KMS-11 (cell line): ENCODE results near the gene ZNF580.

Experiments
- H2AFZ ChIP-seq: fragments of 200-600 bp; sonication (generic); 2 replicates; pipeline ENCODE4 v1.6.1; 2016; ENCODE audit warnings: antibody characterized with exemption, mixed run types, low read depth
- H3K27ac ChIP-seq: fragments of 200-600 bp; sonication (generic); 2 replicates; pipeline ENCODE4 v1.6.1; 2016; ENCODE audit warnings: mild to moderate bottlenecking, mixed run types
- H3K27me3 ChIP-seq: fragments of 200-600 bp; sonication (generic); 2 replicates; pipeline ENCODE4 v1.6.1; 2017; ENCODE audit warnings: mild to moderate bottlenecking, low read depth, mixed run types, moderate library complexity; ENCODE audit not compliant: insufficient read depth
- H3K36me3 ChIP-seq: fragments of 200-600 bp; sonication (generic); 2 replicates; pipeline ENCODE4 v1.6.1; 2017; ENCODE audit warnings: mild to moderate bottlenecking, mixed run types; ENCODE audit not compliant: insufficient read depth
- H3K4me1 ChIP-seq: fragments of 200-600 bp; sonication (generic); 2 replicates; pipeline ENCODE4 v1.6.1; 2016; ENCODE audit warnings: mild to moderate bottlenecking, low read depth, mixed run types; ENCODE audit not compliant: poor library complexity, severe bottlenecking
- H3K4me2 ChIP-seq: fragments of 200-600 bp; sonication (generic); 2 replicates; pipeline ENCODE4 v1.7.0; 2016; ENCODE audit warnings: mild to moderate bottlenecking, mixed run types
- H3K4me3 ChIP-seq: fragments of 200-600 bp; sonication (generic); IDR thresholded peaks from 2 replicates; pipeline ENCODE4 v1.6.1; 2017; ENCODE audit warnings: low read depth, low read length, mixed read lengths; ENCODE audit not compliant: insufficient read depth
- H3K79me2 ChIP-seq: fragments of 200-600 bp; sonication (generic); 2 replicates; pipeline ENCODE4 v1.6.1; 2016; ENCODE audit warnings: low read depth, mixed run types; ENCODE audit not compliant: insufficient read depth
- H3K9ac ChIP-seq: fragments of 200-600 bp; sonication (generic); 2 replicates; pipeline ENCODE4 v1.6.1; 2016; ENCODE audit warnings: mild to moderate bottlenecking, mixed run types
- H4K20me1 ChIP-seq: fragments of 200-600 bp; sonication (generic); 2 replicates; pipeline ENCODE4 v1.6.1; 2016; ENCODE audit warnings: mild to moderate bottlenecking, mixed run types; ENCODE audit not compliant: insufficient read depth
- CTCF ChIP-seq: fragments of 200-600 bp; sonication (generic); conservative IDR thresholded peaks from 2 replicates; pipeline ENCODE4 v1.6.1; 2017; ENCODE audit warnings: low read depth, mild to moderate bottlenecking, antibody characterized with exemption, low read length, moderate library complexity, mixed read lengths

The ZNF580 gene

GRCh38 chr19:55613930-55614710 is 26.7 kb upstream of the ZNF580 start:
- H4K20me1 ChIP-seq = no peaks in the 10 kb centered on the region
- no peak overlapping the region for H3K9ac ChIP-seq
- H3K4me3 ChIP-seq = no peak overlapping the region
- no peak overlapping the region for H3K4me2 ChIP-seq
- no peaks in the 10 kb centered on the region for H3K79me2 ChIP-seq
- no peak for TF ChIP-seq CTCF
- H3K27me3 ChIP-seq = no peaks in the 10 kb centered on the region
- no peak overlapping the region for H2AFZ ChIP-seq
- H3K27ac ChIP-seq = no peak overlapping the region
- H3K4me1 ChIP-seq = peaks cover 14% of the 10 kb centered on the region
- no peaks in the 10 kb centered on the region for H3K36me3 ChIP-seq

GRCh38 chr19:55614711-55615542 is 25.9 kb upstream of the ZNF580 start:
- Histone ChIP-seq H3K4me3 (no peak overlapping the region), H3K4me1 (peaks cover 14% of the 10 kb centered on the region), H3K79me2 (no peaks in the 10 kb centered on the region), H3K4me2 (no peak overlapping the region), H3K36me3 (no peaks in the 10 kb centered on the region), H4K20me1 (no peaks in the 10 kb centered on the region), H3K27ac (no peak overlapping the region), H2AFZ (no peak overlapping the region), H3K9ac (no peak overlapping the region), H3K27me3 (no peaks in the 10 kb centered on the region)
- no peak for TF ChIP-seq CTCF

GRCh38 chr19:55615543-55616394 is 25.0 kb upstream of the ZNF580 start:
- H3K4me1 ChIP-seq = peaks cover 14% of the 10 kb centered on the region
- H3K27me3 ChIP-seq = no peaks in the 10 kb centered on the region
- no peak overlapping the region for H3K4me3 ChIP-seq
- H3K9ac ChIP-seq = no peak overlapping the region
- no peak overlapping the region for H3K27ac ChIP-seq
- TF ChIP-seq CTCF = no peak
- H3K79me2 ChIP-seq = no peaks in the 10 kb centered on the region
- no peaks in the 10 kb centered on the region for H4K20me1 ChIP-seq
- no peak overlapping the region for H2AFZ ChIP-seq
- no peak overlapping the region for H3K4me2 ChIP-seq
- no peaks in the 10 kb centered on the region for H3K36me3 ChIP-seq

- H4K20me1 ChIP-seq = no peaks in the 10 kb centered on the region
- H2AFZ ChIP-seq = no peak overlapping the region
- no peaks in the 10 kb centered on the region for H3K36me3 ChIP-seq
These were observed 24.4 kb upstream of the ZNF580 start for GRCh38 chr19:55616395-55616875.

More at GRCh38 chr19:55616395-55616875, 24.4 kb upstream of the ZNF580 start:
- H3K27ac ChIP-seq = no peak overlapping the region
- H3K79me2 ChIP-seq = no peaks in the 10 kb centered on the region
- H3K4me2 ChIP-seq = no peak overlapping the region
- no peak for TF ChIP-seq CTCF
- H3K9ac ChIP-seq = no peak overlapping the region
- peaks cover 12% of the 10 kb centered on the region for H3K4me1 ChIP-seq
- H3K4me3 ChIP-seq = no peak overlapping the region
- H3K27me3 ChIP-seq = no peaks in the 10 kb centered on the region
